Stimulated activated naive CD4-positive, alpha-beta T cell treated with Interleukin-2 at 50 U/mL for 16 hours (primary cell): ENCODE results near the gene GRHL1.

Experiments
- DNase-seq: peaks from one replicate; lab custom pipeline; 2025; lab: John Stamatoyannopoulos, UW

GRHL1 gene

GRCh38 chr2:9972621-9973479 lies 21.4 kb downstream of the GRHL1 start:
- no peak for DNase-seq

GRCh38 chr2:9973690-9974089 lies 22.2 kb downstream of the GRHL1 start:
- no peak for DNase-seq

- DNase-seq = no peak
These were observed 22.9 kb downstream of the GRHL1 start for GRCh38 chr2:9974343-9974742.

GRCh38 chr2:9975328-9975727 lies 23.8 kb downstream of the GRHL1 start:
- no peak for DNase-seq

GRCh38 chr2:9975805-9976447 lies 24.4 kb downstream of the GRHL1 start:
- peak; percentile 38 for DNase-seq

GRCh38 chr2:9979977-9980376 lies 28.5 kb downstream of the GRHL1 start:
- no peak for DNase-seq

GRCh38 chr2:9980520-9980919 lies 29.0 kb downstream of the GRHL1 start:
- DNase-seq = no peak

- DNase-seq = no peak
These were observed 30.2 kb downstream of the GRHL1 start for GRCh38 chr2:9981655-9982054.

- DNase-seq = no peak
These were observed 30.8 kb downstream of the GRHL1 start for GRCh38 chr2:9982248-9982647.

- DNase-seq = no peak
These were observed 31.4 kb downstream of the GRHL1 start for GRCh38 chr2:9982891-9983290.

- no peak for DNase-seq
These were observed 32.1 kb downstream of the GRHL1 start for GRCh38 chr2:9983401-9984216.

GRCh38 chr2:9984217-9984739 lies 32.8 kb downstream of the GRHL1 start:
- DNase-seq = no peak

GRCh38 chr2:9984871-9985480 lies 33.5 kb downstream of the GRHL1 start:
- no peak for DNase-seq

GRCh38 chr2:9985531-9986328 lies 34.2 kb downstream of the GRHL1 start:
- DNase-seq = no peak

GRCh38 chr2:9988320-9988719 lies 36.8 kb downstream of the GRHL1 start:
- DNase-seq = no peak

GRCh38 chr2:9990736-9991135 lies 39.2 kb downstream of the GRHL1 start:
- no peak for DNase-seq

- DNase-seq = no peak
These were observed 39.7 kb downstream of the GRHL1 start for GRCh38 chr2:9991221-9991620.

- no peak for DNase-seq
These were observed 40.4 kb downstream of the GRHL1 start for GRCh38 chr2:9991829-9992273.

GRCh38 chr2:9992427-9993187 lies 41.1 kb downstream of the GRHL1 start:
- DNase-seq = no peak

- DNase-seq = no peak
These were observed 42.1 kb downstream of the GRHL1 start for GRCh38 chr2:9993488-9994165.
